22Rv1 (cell line): ENCODE measurements around the gene DMBX1.

Experiments used
- CTCF ChIP-seq: fragments of 450-650 bp; IDR thresholded peaks from 2 replicates; pipeline ENCODE4 v1.5.1; 2017; ENCODE audit warnings: mild to moderate bottlenecking
- ZFX ChIP-seq: fragments of 450-650 bp; IDR thresholded peaks from 2 replicates; pipeline ENCODE4 v1.6.1; 2017; ENCODE audit warnings: antibody characterized with exemption, borderline replicate concordance

- TF ChIP-seq CTCF: no peak
- TF ChIP-seq ZFX: no peak
Observed at GRCh38 chr1:46525253-46525983, 35.8 kb downstream of the DMBX1 start.
